Measurements from ENCODE around the gene ODC1. TPM values are rescaled to one million over a fixed set of nuclear protein-coding genes. Genes with fewer than 3 reads are reported as not detected.

The ODC1 gene
- total RNA-seq, 1 experiment from 2014 or later, result 78.4 TPM

DNA sequence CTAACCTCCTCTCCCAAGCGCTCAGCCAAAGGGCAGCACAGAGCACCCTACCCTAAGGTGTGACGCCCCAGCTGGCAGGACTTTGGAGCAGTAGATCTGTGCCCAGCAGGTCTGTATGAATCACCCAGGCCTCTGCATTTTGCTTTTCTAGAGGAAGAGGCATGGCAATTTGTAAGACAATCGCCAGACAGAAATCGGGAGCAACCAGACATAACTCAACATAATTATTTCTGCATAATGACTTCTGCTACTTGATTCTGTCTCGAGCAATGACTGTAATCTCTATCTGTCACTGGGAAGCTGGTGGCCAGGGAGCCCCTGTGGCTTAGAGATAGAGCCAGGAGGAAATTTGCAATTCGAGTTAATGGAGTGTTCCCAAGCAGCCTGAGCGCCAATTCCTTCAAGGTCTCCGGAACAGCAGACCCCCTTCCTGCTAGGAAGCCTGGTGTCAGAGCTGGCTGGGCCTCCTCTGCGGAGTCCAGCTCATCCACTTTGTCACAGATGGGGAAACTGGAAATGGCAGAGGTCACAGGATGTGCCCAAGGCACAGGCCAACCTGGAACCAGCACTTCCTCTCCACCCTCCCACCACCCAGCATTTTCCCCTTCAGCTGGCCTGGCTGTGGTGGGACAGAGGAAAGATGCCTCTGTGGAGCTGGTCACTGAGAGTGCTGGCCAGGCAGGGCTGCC, 55.0 kb downstream of the ODC1 start:
- H3K4me1 Mint-ChIP-seq (ENCODE audit: low read depth, unreplicated experiment), result peaks cover 28% of the 10 kb centered on the region
- BruUV-seq (replicated peaks), result no TSS peak

GRCh38 chr2:10392548-10392947, 55.6 kb downstream of the ODC1 start:
- CTCF ChIA-PET, result no interaction called here
- no TSS peak for BruUV-seq (replicated peaks)

More for the DNA sequence above, 55.0 kb downstream of the ODC1 start:
- Mint-ChIP-seq H3K36me3 (ENCODE audit: insufficient read depth, unreplicated experiment) (no peaks in the 10 kb centered on the region), H3K9me3 (ENCODE audit: low read depth, unreplicated experiment) (no peaks in the 10 kb centered on the region), H3K27me3 (ENCODE audit: unreplicated experiment) (no peaks in the 10 kb centered on the region), H3K4me3 (ENCODE audit: low read depth, unreplicated experiment) (no peak overlapping the region), H3K27ac (ENCODE audit: unreplicated experiment) (no peak overlapping the region)
- CTCF ChIA-PET, result no interaction called here
- TF ChIP-seq CTCF (IDR thresholded peaks at IDR 0.05; ENCODE audit: unreplicated experiment), result no peak
- intact Hi-C loops (cut with micrococcal nuclease; ENCODE audit: unreplicated experiment), result no loop called here
- no peak for DNase-seq

DNA sequence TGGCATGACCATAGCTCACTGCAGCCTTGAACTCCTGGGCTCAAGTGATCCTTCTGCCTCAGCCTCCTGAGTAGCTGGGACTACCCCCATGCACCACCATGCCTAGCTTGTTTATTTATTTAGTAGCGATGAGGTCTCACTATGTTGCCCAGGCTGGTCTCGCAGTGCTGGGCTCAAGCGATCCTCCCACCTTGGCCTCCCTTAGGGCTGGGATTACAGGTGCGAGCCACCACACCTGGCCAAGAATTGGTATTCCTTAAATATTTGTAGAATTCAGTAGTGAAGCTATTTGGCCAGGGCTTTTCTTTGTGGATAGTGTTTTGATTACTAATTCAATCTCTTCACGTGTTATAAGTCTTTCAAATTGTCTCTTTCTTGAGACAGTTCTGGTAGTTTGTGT, 56.0 kb downstream of the ODC1 start:
- intact Hi-C loops (cut with micrococcal nuclease; ENCODE audit: unreplicated experiment), result no loop called here
- Mint-ChIP-seq H3K4me1 (ENCODE audit: low read depth, unreplicated experiment) (peaks cover 36% of the 10 kb centered on the region), H3K27ac (ENCODE audit: unreplicated experiment) (no peak overlapping the region), H3K36me3 (ENCODE audit: insufficient read depth, unreplicated experiment) (no peaks in the 10 kb centered on the region), H3K9me3 (ENCODE audit: low read depth, unreplicated experiment) (no peaks in the 10 kb centered on the region), H3K4me3 (ENCODE audit: low read depth, unreplicated experiment) (no peak overlapping the region), H3K27me3 (ENCODE audit: unreplicated experiment) (no peaks in the 10 kb centered on the region)
- CTCF ChIA-PET, result no interaction called here
- no peak for DNase-seq
- BruUV-seq (replicated peaks), result no TSS peak
- TF ChIP-seq CTCF (IDR thresholded peaks at IDR 0.05; ENCODE audit: unreplicated experiment), result no peak

More at GRCh38 chr2:10392548-10392947, 55.6 kb downstream of the ODC1 start:
- no peak for TF ChIP-seq CTCF (IDR thresholded peaks at IDR 0.05; ENCODE audit: unreplicated experiment)
- no peaks in the 10 kb centered on the region for H3K36me3 Mint-ChIP-seq (ENCODE audit: insufficient read depth, unreplicated experiment)
- H3K9me3 Mint-ChIP-seq (ENCODE audit: low read depth, unreplicated experiment), result no peaks in the 10 kb centered on the region
- H3K27me3 Mint-ChIP-seq (ENCODE audit: unreplicated experiment), result no peaks in the 10 kb centered on the region
- H3K27ac Mint-ChIP-seq (ENCODE audit: unreplicated experiment), result no peak overlapping the region
- DNase-seq, result no peak
- peaks cover 31% of the 10 kb centered on the region for H3K4me1 Mint-ChIP-seq (ENCODE audit: low read depth, unreplicated experiment)
- no peak overlapping the region for H3K4me3 Mint-ChIP-seq (ENCODE audit: low read depth, unreplicated experiment)
- intact Hi-C loops (cut with micrococcal nuclease; ENCODE audit: unreplicated experiment), result no loop called here

DNA sequence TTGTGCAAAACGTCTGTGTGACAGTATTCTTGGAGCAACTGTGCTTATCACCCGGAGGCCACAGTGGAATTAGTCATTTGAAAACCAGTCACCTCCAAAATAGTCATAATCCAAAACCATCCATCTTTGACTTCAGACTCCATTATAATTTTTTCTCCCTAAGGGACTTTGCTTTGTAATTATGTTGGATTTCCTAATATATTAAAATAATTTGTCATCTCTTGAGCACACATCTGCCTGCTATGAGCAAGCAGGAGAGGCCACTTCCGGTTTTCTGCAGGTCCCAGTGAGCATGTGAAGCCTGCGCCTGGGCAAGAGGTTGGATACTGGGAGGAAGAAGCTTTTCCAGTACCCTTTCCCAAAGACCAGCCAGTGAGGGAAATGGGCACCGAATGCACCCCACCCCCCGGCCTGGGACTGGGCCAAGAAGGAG, 57.7 kb downstream of the ODC1 start:
- BruUV-seq (replicated peaks), result no TSS peak
- TF ChIP-seq CTCF (IDR thresholded peaks at IDR 0.05; ENCODE audit: unreplicated experiment), result no peak
- no peaks in the 10 kb centered on the region for H3K9me3 Mint-ChIP-seq (ENCODE audit: low read depth, unreplicated experiment)
- CTCF ChIA-PET, result no interaction called here
- no peak overlapping the region for H3K27ac Mint-ChIP-seq (ENCODE audit: unreplicated experiment)
- H3K4me1 Mint-ChIP-seq (ENCODE audit: low read depth, unreplicated experiment), result peaks cover 47% of the 10 kb centered on the region
- no peaks in the 10 kb centered on the region for H3K36me3 Mint-ChIP-seq (ENCODE audit: insufficient read depth, unreplicated experiment)
- intact Hi-C loops (cut with micrococcal nuclease; ENCODE audit: unreplicated experiment), result no loop called here
- no peaks in the 10 kb centered on the region for H3K27me3 Mint-ChIP-seq (ENCODE audit: unreplicated experiment)
- H3K4me3 Mint-ChIP-seq (ENCODE audit: low read depth, unreplicated experiment), result no peak overlapping the region
- no peak for DNase-seq

Other genes starting within 250 kb of the ODC1 start
- 34.0 and 35.1 TPM in 2 replicates for gene HPCAL1, start 145.4 kb downstream of the ODC1 start, total RNA-seq (2022)
- gene NOL10, start 241.6 kb upstream of the ODC1 start, total RNA-seq (2022), result 31.3 and 32.6 TPM in 2 replicates

Data from Calu3 (cell line).